NCI-H1105 treated with DMSO at 0.1 percent for 48 hours (cell line): ENCODE data around the gene LRRC23.
A peak's percentile ranks its signal among the peaks of the same experiment; 100 is the strongest.
"Not testable (repeated sequence)": the region's sequence is repeated elsewhere in the genome, so short reads cannot be mapped to it uniquely, and the experiment has no call there.

ENCODE experiments used
- DNase-seq: peaks from one replicate; lab custom pipeline; 2025; lab: John Stamatoyannopoulos, UW

The LRRC23 gene

DNA sequence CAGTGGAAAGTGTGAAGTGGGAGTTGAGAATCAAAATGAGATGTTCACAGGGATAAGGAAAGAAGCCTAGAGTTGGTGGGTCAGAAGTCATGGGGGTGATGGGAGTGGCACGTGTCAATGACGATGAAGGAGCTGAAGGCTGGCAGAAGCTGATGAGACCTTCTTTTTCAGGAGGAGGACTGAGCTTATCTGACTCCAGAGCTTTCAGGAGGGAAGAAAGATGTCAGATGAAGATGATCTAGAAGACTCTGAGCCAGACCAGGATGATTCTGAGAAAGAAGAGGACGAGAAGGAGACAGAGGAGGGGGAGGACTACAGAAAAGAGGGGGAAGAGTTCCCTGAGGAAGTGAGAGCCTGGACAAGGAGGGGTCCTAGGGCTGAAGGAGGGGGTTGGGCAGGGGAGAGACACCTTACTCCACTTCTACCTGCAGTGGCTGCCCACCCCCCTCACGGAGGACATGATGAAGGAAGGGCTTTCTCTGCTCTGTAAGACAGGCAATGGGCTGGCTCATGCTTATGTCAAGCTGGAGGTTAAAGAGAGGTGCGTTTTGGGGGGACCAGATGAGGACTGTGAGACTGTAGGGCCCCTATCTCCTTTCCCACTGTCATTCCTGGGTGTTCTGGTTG, 905 bp downstream of the LRRC23 start:
- DNase-seq = no peak

DNA sequence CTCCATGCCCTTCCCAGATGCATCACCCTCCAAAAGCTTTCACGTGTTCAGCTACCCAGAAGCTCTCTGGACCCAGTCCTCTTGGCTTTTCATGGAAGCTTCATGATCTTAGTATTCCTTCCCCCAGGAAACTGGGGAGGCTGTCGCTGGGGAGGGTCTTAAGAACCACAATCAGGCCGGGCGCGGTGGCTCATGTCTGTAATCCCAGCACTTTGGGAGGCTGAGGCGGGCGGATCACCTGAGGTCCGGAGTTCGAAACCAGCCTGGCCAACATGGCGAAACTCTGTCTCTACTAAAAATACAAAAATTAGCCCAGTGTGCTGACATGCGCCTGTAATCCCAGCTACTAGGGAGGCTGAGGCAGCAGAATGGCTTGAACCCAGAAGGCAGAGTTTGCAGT, 3.5 kb downstream of the LRRC23 start:
- DNase-seq = not testable (repeated sequence)

DNA sequence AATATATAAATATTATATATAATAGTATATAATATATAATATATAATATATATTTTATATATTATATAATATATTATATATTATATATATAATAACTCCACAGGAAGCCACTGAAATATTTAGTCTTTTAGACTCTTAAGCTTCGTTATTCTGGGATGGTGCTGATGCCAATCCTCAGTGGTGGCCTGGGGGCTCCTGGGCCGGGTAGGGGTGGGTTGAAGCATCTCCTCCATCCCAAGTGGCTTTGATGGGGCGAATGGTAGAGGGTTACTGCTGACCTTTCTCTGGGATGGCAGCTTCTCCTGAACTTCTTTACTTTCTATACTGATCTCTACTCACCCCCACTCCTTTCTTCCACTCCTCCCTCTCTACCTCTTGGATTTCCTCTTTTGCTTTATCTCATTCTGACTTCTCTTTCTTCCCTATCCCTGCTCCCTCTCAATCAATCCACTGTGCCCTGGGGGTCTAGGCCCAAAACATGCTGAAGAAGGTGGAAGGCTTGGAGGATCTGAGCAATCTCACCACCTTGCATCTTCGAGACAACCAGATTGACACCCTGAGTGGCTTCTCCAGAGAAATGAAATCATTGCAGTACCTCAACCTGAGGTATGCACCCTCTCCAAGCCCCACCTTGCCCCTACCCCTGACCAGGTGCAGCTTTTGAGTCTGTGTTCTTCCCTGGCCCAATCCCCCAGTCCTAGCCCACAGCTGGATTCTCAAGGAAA, 5.0 kb downstream of the LRRC23 start:
- no peak for DNase-seq

DNA sequence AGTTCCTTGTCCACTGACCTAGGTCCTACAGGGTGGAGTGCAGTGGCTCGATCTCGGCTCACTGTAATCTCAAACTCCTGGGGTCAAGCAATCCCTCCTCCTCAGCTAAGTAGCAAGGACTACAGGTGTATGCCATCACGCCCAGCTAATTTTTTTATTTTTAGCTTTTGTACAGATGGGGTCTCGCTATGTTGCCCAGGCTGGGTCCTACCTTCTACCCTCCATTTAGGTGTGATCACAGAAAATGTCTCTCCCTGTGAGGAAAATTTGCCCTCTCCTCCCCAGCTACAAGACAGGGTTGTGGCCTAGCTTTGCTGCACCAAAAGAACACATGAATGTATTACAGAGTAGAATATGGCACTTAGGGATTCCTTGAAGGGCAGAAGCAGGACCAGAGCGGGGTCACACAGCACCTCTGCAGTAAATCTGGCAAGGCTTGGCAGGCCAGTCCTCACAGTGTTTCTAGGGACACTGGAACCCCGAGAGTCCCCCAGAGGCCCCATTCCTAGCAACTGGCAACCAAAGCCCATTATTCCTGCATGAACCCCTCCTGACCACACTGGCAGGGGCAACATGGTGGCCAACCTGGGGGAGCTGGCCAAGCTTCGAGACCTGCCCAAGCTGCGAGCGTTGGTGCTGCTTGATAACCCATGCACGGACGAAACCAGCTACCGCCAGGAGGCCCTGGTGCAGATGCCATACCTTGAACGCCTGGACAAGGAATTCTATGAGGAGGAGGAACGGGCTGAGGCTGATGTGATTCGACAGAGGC, 7.7 kb downstream of the LRRC23 start:
- no peak for DNase-seq

DNA sequence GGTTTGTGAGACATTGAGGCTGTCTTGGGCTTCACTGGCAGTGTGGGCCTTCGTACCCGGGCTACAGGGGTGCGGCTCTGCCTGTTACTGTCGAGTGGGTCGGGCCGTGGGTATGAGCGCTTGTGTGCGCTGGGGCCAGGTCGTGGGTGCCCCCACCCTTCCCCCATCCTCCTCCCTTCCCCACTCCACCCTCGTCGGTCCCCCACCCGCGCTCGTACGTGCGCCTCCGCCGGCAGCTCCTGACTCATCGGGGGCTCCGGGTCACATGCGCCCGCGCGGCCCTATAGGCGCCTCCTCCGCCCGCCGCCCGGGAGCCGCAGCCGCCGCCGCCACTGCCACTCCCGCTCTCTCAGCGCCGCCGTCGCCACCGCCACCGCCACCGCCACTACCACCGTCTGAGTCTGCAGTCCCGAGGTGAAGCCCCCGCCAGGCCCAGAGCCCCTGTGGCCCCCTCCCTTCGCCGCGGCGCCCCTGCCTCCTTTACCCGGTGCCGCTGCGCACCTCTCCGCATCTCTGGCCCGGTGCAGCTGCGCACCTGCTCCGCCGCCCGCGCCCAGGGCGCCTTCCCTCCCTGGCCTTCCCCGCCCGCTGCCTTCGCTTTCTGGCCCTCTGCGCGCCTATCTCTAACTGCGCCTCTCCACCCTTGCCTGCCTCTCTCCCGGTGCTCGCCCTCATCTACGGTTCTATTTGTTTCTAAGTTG, 9.8 kb downstream of the LRRC23 start, which contains the start of gene ENO2:
Gene ENO2 (plus strand): TSS at position 335 of the 701 bp plus-strand sequence. CDS start 1,253 bp downstream, outside the sequence.
- peak; percentile 64 for DNase-seq

DNA sequence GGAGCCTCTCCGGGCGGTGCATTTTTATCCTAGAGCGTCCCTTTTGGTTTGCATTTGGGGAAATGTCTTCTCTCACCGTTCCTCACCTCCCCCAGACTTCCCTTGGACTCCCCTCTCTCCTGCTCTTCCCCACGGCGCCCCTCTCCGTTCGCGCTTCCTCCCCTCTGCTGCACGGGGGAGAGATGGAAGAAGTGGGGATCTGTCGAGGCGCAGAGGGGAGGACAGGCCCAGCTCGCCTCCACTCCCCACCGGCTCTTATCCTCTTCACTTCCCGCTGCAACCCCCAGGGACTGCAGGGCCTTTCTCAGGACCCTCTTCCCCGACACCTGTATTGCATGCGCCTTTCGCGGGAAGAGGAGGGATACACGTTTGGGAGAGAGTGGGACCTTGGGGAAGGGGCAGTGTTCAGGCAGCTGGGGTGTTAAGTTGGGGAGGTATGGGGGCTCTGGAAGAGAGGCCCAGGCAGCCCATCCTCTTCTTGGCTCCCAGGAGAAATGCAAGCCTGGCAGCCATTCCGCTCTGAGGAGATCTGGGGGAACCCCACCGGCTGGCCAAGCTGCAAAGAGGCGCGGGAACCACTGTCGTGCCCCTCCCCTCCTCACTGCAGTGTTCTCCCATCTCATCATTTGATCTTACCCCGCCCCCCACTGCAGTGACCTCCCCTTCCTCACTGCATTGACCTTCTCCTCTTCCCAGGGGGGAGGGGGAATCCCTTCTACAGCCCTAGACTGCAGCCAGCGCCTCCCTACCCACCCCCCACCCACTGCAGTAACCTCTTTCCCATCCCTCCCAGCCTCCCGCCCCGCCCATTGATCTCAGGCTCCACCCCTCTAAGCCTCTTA, 10.5 kb downstream of the LRRC23 start:
- DNase-seq = no peak

DNA sequence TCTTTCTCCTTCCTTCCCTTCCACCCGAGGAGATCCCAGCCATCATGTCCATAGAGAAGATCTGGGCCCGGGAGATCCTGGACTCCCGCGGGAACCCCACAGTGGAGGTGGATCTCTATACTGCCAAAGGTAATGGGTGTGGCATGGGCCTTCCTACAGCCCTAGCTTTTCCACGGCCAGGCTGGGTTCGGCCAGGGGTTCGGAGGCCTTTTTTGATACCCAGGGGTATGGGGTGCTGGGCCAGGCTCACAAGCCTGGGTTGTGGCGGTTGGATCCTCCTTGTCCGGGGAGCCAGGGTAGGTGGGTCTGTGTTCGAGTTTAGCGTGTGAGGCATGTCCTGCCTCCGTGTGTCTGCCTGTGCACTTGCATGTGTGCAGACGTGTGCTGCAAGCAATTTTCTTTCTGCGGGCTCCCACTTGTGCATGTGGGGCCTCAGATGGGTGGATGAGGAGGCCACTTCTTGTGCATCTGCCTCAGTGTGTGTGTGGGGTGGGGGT, 11.2 kb downstream of the LRRC23 start:
- no peak for DNase-seq

DNA sequence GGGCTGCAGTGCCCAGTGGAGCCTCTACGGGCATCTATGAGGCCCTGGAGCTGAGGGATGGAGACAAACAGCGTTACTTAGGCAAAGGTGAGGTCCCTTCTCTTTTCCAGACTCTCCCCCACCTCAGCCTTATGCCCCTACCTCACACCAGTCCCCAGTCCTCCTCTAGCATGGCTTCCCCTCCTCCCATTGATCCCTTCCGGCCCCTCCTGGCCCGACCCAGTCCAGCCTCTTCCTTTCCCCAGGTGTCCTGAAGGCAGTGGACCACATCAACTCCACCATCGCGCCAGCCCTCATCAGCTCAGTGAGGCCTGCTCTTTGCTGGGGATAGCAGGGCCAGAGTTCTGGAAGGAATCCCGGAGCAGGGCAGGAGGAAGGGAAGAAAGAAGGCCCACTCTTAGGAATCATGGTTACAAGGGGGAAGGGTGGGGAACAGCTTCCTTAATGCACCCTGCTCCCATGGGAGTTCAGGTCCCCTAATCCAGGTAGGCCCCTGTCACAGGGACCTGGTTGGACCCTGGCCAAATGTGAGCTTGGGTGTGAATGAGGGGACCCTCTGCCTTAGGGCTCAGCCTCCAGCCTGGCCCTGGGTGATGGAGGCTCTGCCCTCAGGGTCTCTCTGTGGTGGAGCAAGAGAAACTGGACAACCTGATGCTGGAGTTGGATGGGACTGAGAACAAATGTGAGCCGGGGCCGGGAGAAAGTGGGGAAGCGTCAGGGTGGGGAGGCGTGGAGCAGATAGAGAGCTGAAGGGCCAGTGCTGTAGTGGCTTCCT, 12.0 kb downstream of the LRRC23 start:
- no peak for DNase-seq

DNA sequence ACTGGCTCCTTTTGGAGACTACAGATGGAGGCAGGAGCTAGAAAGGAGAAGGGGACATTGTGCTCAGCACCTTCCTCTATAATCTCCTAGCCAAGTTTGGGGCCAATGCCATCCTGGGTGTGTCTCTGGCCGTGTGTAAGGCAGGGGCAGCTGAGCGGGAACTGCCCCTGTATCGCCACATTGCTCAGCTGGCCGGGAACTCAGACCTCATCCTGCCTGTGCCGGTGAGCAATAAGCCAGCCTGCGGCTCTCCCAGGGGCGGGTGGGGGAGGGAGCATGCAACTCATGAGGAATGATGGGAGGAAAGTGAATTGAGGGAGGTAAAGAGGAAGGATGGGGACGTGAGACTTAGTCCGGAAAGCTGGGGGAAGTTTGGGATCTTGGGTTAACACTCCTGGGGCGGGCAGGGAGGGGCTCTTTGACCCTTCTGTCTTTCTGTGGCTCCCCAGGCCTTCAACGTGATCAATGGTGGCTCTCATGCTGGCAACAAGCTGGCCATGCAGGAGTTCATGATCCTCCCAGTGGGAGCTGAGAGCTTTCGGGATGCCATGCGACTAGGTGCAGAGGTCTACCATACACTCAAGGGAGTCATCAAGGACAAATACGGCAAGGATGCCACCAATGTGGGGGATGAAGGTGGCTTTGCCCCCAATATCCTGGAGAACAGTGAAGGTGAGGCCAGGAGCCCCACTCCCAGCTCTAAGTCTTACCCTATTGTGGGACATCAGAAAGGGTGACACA, 13.0 kb downstream of the LRRC23 start:
- DNase-seq = no peak

DNA sequence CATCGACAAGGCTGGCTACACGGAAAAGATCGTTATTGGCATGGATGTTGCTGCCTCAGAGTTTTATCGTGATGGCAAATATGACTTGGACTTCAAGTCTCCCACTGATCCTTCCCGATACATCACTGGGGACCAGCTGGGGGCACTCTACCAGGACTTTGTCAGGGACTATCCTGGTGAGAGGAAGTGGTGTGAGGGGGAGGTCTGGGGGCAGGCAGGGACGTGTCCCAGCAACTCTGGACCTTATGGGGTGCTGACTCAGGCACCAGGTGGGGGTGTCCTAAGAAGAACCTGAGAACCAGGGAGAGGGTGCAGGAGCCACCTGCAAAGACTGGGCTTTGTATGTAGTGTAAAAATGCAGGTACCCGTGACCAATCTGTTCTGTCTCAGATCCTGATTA, 15.0 kb downstream of the LRRC23 start:
- DNase-seq = no peak

DNA sequence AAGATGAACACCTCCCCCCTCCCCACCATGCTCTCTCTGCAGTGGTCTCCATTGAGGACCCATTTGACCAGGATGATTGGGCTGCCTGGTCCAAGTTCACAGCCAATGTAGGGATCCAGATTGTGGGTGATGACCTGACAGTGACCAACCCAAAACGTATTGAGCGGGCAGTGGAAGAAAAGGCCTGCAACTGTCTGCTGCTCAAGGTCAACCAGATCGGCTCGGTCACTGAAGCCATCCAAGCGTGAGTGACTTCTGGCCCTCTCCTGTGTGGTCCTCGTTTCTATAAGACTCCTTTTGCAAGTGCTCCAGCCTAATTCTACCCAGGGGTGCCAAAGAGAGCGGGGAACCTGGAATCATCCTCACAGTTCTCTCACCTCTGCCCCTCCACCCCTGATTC, 16.9 kb downstream of the LRRC23 start:
- DNase-seq = no peak

DNA sequence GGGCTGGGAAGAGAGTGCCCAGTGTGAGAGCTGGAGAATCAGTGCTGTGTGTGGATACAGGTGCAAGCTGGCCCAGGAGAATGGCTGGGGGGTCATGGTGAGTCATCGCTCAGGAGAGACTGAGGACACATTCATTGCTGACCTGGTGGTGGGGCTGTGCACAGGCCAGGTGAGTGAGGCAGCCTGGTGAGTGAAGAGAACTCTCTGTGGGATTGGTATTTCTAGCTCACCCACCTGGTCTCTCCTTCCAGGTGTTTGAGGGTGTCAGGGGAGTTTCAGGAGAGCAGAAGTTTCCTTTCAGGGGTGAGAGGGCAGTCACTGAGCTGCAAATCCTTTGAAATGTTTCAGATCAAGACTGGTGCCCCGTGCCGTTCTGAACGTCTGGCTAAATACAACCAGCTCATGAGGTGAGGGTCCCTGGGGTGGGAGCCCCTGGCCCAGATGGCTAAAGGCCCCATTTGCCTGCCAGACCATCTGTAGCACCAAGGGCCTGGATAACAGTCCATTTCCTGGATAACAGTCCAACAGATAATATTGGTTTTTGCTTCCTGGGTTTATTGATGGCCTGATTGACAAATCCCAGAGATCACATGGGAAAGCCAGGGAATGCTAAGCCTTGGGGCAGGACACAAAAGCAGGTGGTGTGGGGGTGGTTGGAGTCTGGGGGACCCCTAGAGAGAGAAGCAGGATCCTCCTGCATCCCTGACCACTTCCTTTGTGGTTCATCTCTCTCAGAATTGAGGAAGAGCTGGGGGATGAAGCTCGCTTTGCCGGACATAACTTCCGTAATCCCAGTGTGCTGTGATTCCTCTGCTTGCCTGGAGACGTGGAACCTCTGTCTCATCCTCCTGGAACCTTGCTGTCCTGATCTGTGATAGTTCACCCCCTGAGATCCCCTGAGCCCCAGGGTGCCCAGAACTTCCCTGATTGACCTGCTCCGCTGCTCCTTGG, 17.6 kb downstream of the LRRC23 start:
- DNase-seq = no peak

DNA sequence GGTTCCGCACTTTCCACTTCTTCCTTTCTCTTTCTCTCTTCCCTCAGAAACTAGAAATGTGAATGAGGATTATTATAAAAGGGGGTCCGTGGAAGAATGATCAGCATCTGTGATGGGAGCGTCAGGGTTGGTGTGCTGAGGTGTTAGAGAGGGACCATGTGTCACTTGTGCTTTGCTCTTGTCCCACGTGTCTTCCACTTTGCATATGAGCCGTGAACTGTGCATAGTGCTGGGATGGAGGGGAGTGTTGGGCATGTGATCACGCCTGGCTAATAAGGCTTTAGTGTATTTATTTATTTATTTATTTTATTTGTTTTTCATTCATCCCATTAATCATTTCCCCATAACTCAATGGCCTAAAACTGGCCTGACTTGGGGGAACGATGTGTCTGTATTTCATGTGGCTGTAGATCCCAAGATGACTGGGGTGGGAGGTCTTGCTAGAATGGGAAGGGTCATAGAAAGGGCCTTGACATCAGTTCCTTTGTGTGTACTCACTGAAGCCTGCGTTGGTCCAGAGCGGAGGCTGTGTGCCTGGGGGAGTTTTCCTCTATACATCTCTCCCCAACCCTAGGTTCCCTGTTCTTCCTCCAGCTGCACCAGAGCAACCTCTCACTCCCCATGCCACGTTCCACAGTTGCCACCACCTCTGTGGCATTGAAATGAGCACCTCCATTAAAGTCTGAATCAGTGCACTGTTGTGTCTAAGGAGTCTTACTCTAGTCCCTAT, 18.5 kb downstream of the LRRC23 start:
- no peak for DNase-seq

DNA sequence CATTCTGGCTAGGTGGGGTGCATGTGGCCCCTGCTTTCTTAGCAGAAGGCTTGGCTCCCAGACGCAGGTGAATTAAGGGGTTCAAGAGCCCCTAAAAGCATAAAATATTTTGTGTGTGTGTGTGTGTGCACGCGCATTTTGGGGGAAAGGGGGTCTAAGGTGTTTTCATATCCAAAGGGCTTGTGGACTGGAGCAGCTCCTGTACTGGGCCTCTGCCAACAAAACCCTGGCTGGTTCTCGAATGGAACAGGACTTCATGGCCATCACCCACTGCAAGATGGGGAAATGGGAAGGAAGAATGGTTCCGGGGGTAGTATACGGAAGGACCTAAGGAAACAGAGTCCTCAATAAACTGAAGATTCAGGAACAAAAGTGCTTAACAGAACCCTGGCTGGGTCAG, 19.2 kb downstream of the LRRC23 start:
- no peak for DNase-seq

DNA sequence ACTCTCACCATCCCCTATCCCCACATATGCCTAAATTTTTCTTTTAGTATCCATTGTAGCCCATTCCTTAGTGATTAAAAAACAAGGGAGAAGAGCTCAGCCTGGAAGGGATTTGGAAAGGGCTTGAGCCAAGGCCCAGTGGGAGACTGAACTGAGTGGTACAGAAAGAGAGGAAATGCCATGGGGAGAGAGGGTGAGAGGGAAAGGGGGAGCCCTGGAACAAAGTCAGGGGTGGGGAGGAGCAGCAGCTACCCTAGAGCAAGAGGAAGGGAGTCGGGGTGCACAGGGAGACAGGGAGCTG, 20.6 kb downstream of the LRRC23 start:
- DNase-seq = no peak

DNA sequence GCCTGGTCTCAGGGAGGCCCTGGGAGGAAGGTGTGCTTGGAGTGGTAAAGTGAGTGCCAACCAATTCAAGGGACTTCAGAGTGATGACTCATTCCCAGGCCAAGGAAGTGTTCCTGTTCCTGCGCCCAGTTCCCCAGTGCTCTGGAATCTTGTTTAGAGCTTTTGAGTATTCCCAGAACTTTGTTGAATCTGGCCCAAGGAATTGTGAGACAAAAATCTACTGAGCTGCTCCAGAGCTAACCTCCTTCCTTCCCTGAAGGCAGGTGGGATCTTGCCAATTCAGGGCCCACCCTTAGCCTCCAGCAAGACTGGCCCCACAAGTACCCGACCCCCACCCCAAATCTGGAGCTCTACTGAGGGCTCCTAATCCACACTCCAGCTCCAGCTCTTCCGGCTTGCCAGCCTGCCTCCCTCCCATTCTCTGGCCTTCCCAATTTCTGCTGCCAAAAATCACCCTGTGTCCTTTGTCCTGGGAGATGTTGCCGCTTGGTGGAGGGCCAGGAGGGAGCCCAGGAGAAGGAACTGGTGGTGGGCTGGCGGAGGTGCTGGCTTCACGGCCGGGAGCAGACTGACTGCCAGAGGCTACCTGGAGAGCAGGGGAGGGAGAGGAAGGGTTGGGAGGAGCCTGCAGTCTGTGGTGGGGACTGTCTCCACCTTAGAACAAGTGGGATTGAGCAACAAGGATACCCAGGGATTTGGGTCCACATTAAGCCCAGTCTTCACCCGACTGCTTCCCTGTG, 21.1 kb downstream of the LRRC23 start:
- DNase-seq = peak; percentile 47

DNA sequence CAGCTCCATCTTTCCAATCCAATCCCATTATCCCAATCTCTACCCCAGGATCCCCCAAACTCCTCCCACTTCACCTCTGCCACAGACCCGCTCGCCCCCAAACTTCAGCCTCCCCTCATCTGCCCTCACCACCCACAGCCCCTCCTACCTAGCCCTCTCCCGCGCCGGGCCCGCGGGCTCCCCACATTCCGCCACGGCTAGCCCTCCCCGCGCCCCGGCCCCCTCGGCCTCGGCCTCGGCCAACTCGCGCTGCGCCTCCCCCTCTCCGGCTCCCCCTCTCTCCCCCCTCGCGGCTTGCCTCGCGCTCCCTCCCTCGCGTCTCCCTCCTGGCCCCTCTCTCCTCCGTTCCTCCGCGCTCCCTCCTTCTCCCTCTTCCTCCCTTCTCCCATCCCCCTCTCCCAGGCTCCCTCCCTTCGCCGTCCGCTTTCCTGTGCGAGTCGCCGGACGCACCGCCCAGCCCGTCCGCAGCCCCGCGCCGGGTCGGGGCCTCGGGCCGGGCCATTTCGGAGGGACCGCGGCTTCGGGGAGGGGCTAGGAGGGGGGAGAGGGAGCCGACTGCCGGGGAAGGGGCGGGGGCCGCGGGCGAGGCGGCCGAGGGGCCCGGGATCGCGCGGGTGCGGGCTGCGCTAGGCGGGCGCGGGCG, 22.9 kb downstream of the LRRC23 start, which contains the start of gene ATN1:
Gene ATN1 (plus strand): TSS at position 581 of the 643 bp plus-strand sequence. CDS start 6,043 bp downstream, outside the sequence.
- peak; percentile 52 for DNase-seq
